MM.1S (cell line): ENCODE results near the gene TUBA4B.

ENCODE experiments used
- DNase-seq: peaks from one replicate; pipeline ENCODE4 v3.0.0-alpha.2; 2015
- H2AFZ ChIP-seq: fragments of 300-600 bp; sonication (generic); 2 replicates; pipeline ENCODE4 v1.6.0; 2016; ENCODE audit warnings: antibody characterized with exemption, low read length
- H3F3A ChIP-seq: fragments of 300-600 bp; sonication (generic); 2 replicates; pipeline ENCODE4 v1.6.1; 2016; ENCODE audit warnings: mild to moderate bottlenecking, antibody characterized with exemption, low read length, moderate library complexity, mixed read lengths; ENCODE audit not compliant: insufficient read depth
- H3K27ac ChIP-seq: fragments of 300-600 bp; sonication (generic); 2 replicates; pipeline ENCODE4 v1.5.1; 2016; ENCODE audit warnings: mild to moderate bottlenecking, low read length
- H3K27me3 ChIP-seq: fragments of 300-600 bp; sonication (generic); replicated peaks from 2 replicates; pipeline ENCODE4 v1.6.0; 2016; ENCODE audit warnings: low read length; ENCODE audit not compliant: insufficient read depth
- H3K36me3 ChIP-seq: fragments of 300-600 bp; sonication (generic); replicated peaks from 2 replicates; pipeline ENCODE4 v1.6.1; 2016; ENCODE audit warnings: mild to moderate bottlenecking, low read length, mixed read lengths; ENCODE audit not compliant: insufficient read depth
- H3K4me1 ChIP-seq: fragments of 300-600 bp; sonication (generic); 2 replicates; pipeline ENCODE4 v1.6.1; 2016; ENCODE audit warnings: low read length, mixed read lengths
- H3K4me2 ChIP-seq: fragments of 300-600 bp; sonication (generic); 2 replicates; pipeline ENCODE4 v1.6.0; 2016; ENCODE audit warnings: low read depth, low read length
- H3K4me3 ChIP-seq: fragments of 300-600 bp; sonication (generic); 2 replicates; pipeline ENCODE4 v1.5.1; 2016; ENCODE audit warnings: low read length, mixed read lengths
- H3K79me2 ChIP-seq: fragments of 300-600 bp; sonication (generic); 2 replicates; pipeline ENCODE4 v1.6.1; 2016; ENCODE audit warnings: mixed run types, low read length, mixed read lengths
- H3K9ac ChIP-seq: fragments of 300-600 bp; sonication (generic); 2 replicates; pipeline ENCODE4 v1.6.1; 2016; ENCODE audit warnings: low read length, mixed read lengths
- H3K9me2 ChIP-seq: fragments of 300-600 bp; sonication (generic); replicated peaks from 2 replicates; pipeline ENCODE4 v1.6.1; 2016; ENCODE audit warnings: mild to moderate bottlenecking, low read length, mixed read lengths; ENCODE audit not compliant: insufficient read depth
- H3K9me3 ChIP-seq: fragments of 300-600 bp; sonication (generic); replicated peaks from 2 replicates; pipeline ENCODE4 v1.6.1; 2016; ENCODE audit warnings: mild to moderate bottlenecking, low read length, mixed read lengths; ENCODE audit not compliant: insufficient read depth
- H4K20me1 ChIP-seq: fragments of 300-600 bp; sonication (generic); 2 replicates; pipeline ENCODE4 v1.6.1; 2016; ENCODE audit warnings: mild to moderate bottlenecking, low read length, moderate library complexity, mixed read lengths; ENCODE audit not compliant: insufficient read depth
- EZH2 ChIP-seq: fragments of 300-600 bp; sonication (generic); optimal IDR thresholded peaks from 2 replicates; pipeline ENCODE3; 2017; ENCODE audit warnings: low read depth, mild to moderate bottlenecking, antibody characterized with exemption, low read length, mixed read lengths
- EZH2phosphoT487 ChIP-seq: fragments of 300-600 bp; sonication (generic); IDR thresholded peaks from 2 replicates; pipeline ENCODE4 v1.6.1; 2018; ENCODE audit warnings: antibody characterized with exemption, low read length
- TF ChIP-seq, protein P1 (sequence below): fragments of 300-600 bp; sonication (generic); IDR thresholded peaks from 2 replicates; pipeline ENCODE4 v1.5.1; 2016; ENCODE audit warnings: antibody characterized with exemption, low read length, mixed read lengths

Gene TUBA4B

GRCh38 chr2:219280651-219281050, 27.6 kb downstream of the TUBA4B start:
- Histone ChIP-seq H3K27ac (no peak overlapping the region), H3K27me3 (no peaks in the 10 kb centered on the region), H3K79me2 (peaks cover 10% of the 10 kb centered on the region), H3K9me2 (no peaks in the 10 kb centered on the region), H3K36me3 (no peaks in the 10 kb centered on the region), H3K4me2 (0 out of 2 replicates have a peak overlapping the region, but pooled peaks have one; percentile 58), H3K4me1 (peaks cover 21% of the 10 kb centered on the region), H4K20me1 (no peaks in the 10 kb centered on the region), H3F3A (peaks cover 15% of the 10 kb centered on the region), H3K9ac (0 out of 2 replicates have a peak overlapping the region, but pooled peaks have one; percentile 96), H3K9me3 (no peaks in the 10 kb centered on the region), H3K4me3 (no peak overlapping the region), H2AFZ (no peak overlapping the region)
- no peak for DNase-seq
- TF ChIP-seq EZH2phosphoT487 (no peak), EZH2 (no peak)
- TF ChIP-seq, protein P1, sequence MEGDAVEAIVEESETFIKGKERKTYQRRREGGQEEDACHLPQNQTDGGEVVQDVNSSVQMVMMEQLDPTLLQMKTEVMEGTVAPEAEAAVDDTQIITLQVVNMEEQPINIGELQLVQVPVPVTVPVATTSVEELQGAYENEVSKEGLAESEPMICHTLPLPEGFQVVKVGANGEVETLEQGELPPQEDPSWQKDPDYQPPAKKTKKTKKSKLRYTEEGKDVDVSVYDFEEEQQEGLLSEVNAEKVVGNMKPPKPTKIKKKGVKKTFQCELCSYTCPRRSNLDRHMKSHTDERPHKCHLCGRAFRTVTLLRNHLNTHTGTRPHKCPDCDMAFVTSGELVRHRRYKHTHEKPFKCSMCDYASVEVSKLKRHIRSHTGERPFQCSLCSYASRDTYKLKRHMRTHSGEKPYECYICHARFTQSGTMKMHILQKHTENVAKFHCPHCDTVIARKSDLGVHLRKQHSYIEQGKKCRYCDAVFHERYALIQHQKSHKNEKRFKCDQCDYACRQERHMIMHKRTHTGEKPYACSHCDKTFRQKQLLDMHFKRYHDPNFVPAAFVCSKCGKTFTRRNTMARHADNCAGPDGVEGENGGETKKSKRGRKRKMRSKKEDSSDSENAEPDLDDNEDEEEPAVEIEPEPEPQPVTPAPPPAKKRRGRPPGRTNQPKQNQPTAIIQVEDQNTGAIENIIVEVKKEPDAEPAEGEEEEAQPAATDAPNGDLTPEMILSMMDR: no peak

DNA sequence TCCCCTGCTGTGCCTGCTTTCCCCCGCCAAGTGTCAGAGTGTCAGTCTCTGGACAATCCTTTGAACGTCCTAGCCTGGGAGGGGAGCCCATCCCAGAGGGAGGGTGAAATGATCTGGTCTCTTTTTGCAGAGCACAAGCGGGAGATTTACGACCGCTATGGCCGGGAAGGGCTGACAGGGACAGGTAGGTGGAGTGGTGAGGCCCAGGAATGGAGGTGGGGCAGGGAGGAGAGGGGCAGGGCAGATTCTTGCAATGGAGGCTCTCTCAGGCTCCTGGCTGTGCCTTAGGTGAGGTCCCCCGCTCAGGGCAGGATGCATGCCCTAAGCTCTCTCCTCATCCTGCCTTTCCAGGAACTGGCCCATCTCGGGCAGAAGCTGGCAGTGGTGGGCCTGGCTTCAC, 28.5 kb downstream of the TUBA4B start:
- Histone ChIP-seq H3K36me3 (no peaks in the 10 kb centered on the region), H3K27me3 (no peaks in the 10 kb centered on the region), H4K20me1 (no peaks in the 10 kb centered on the region), H3K27ac (no peak overlapping the region), H3K4me3 (no peak overlapping the region), H3K4me1 (peaks cover 21% of the 10 kb centered on the region), H3K79me2 (peaks cover 10% of the 10 kb centered on the region), H3F3A (peaks cover 15% of the 10 kb centered on the region), H3K9me3 (no peaks in the 10 kb centered on the region), H3K9me2 (no peaks in the 10 kb centered on the region), H3K9ac (no peak overlapping the region), H3K4me2 (no peak overlapping the region), H2AFZ (no peak overlapping the region)
- DNase-seq: no peak
- no peak for TF ChIP-seq EZH2phosphoT487

DNA sequence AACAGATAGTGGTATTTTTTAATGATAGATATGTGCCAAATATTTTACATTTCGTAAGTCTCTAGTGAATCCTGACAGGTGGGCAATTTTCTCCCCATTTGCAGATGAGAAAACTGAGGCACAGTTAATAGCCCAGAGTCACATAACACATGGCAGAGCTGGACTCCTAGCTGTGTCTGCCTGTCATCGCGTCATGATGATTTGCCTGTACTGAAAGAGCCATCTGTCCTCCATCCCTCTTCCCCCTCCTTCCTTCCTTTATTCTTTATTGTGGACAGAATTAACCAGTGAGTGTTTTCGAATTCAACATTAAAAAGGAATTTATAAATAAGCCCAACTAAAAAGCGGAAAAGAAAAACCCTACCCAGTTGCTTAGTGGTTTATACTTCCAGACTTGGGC, 29.3 kb downstream of the TUBA4B start:
- TF ChIP-seq EZH2phosphoT487 (no peak), EZH2 (no peak)
- TF ChIP-seq, protein P1: no peak
- Histone ChIP-seq H3K4me1 (peaks cover 17% of the 10 kb centered on the region), H3K27ac (no peak overlapping the region), H3K27me3 (no peaks in the 10 kb centered on the region), H3K9ac (no peak overlapping the region), H3K9me3 (no peaks in the 10 kb centered on the region), H3K36me3 (no peaks in the 10 kb centered on the region), H3F3A (peaks cover 15% of the 10 kb centered on the region), H3K4me2 (no peak overlapping the region), H2AFZ (no peak overlapping the region), H3K4me3 (no peak overlapping the region), H3K79me2 (peaks cover 10% of the 10 kb centered on the region), H4K20me1 (no peaks in the 10 kb centered on the region), H3K9me2 (no peaks in the 10 kb centered on the region)
- no peak for DNase-seq

- no peak for DNase-seq
- Histone ChIP-seq H3K79me2 (peaks cover 10% of the 10 kb centered on the region), H2AFZ (no peak overlapping the region), H3K4me2 (no peak overlapping the region), H3K9me3 (no peaks in the 10 kb centered on the region), H3F3A (peaks cover 13% of the 10 kb centered on the region), H3K36me3 (no peaks in the 10 kb centered on the region), H3K4me1 (peaks cover 13% of the 10 kb centered on the region), H4K20me1 (no peaks in the 10 kb centered on the region), H3K27me3 (no peaks in the 10 kb centered on the region), H3K27ac (no peak overlapping the region), H3K9me2 (no peaks in the 10 kb centered on the region), H3K4me3 (no peak overlapping the region), H3K9ac (no peak overlapping the region)
- TF ChIP-seq, protein P1: no peak
- no peak for TF ChIP-seq EZH2
- no peak for TF ChIP-seq EZH2phosphoT487
Observed at GRCh38 chr2:219282943-219283581, 30.0 kb downstream of the TUBA4B start.
